H1 (cell line): ENCODE results near the gene EXOC3L1. TPM values are rescaled to one million over a fixed set of nuclear protein-coding genes. Genes with fewer than 3 reads are reported as not detected.

ENCODE experiments used
- CTCF ChIA-PET: fragments of 300-600 bp; sonication (Branson Sonifier 250); formaldehyde crosslinking; loops from one replicate; lab custom pipeline; 2021; ENCODE audit not compliant: partially characterized antibody; lab: Charles Lee
- POLR2A ChIA-PET: fragments of 300-600 bp; sonication (Branson Sonifier 250); formaldehyde crosslinking; loops from one replicate; lab custom pipeline; 2021; ENCODE audit warnings: inconsistent platforms; ENCODE audit not compliant: partially characterized antibody; lab: Charles Lee
- DNase-seq, 2 experiments: peaks; one replicate each; pipeline versions ENCODE4 v3.0.0 to v3.0.0-alpha.2; 2010 to 2022; ENCODE audit warnings: low spot score in 2 of 2, low read depth in 1 of 2, mixed read lengths in 1 of 2
- FAIRE-seq: peaks from 2 replicates; lab custom pipeline; 2011; peaks lifted over from hg19 to GRCh38; lab: Jason Lieb, UNC
- H2AFZ ChIP-seq: 2 replicates; pipeline ENCODE4 v1.8.1; 2012; ENCODE audit warnings: low read length, inconsistent platforms
- H2AK5ac ChIP-seq: 2 replicates; pipeline ENCODE4 v1.6.1; 2013; ENCODE audit warnings: low read depth, low read length
- H2BK120ac ChIP-seq: replicated peaks from 2 replicates; pipeline ENCODE3; 2013; ENCODE audit warnings: low read depth, low read length, inconsistent platforms
- H2BK12ac ChIP-seq: 2 replicates; pipeline ENCODE4 v1.6.1; 2013; ENCODE audit warnings: low read depth, low read length
- H2BK15ac ChIP-seq: 2 replicates; pipeline ENCODE4 v1.6.1; 2013; ENCODE audit warnings: low read length
- H2BK20ac ChIP-seq: 2 replicates; pipeline ENCODE4 v1.6.1; 2013; ENCODE audit warnings: low read length
- H2BK5ac ChIP-seq: 2 replicates; pipeline ENCODE4 v1.6.1; 2013; ENCODE audit warnings: low read depth, low read length
- H3K14ac ChIP-seq: 2 replicates; pipeline ENCODE4 v1.6.1; 2013; ENCODE audit warnings: inconsistent platforms; ENCODE audit not compliant: insufficient read length
- H3K18ac ChIP-seq: 2 replicates; pipeline ENCODE4 v1.6.1; 2013; ENCODE audit warnings: low read length; ENCODE audit errors: extremely low read depth
- H3K23ac ChIP-seq: 2 replicates; pipeline ENCODE4 v1.6.1; 2013; ENCODE audit warnings: inconsistent platforms; ENCODE audit not compliant: insufficient read length
- H3K23me2 ChIP-seq: 2 replicates; pipeline ENCODE4 v1.6.1; 2013; ENCODE audit warnings: low read depth, low read length
- H3K27ac ChIP-seq: 2 replicates; pipeline ENCODE4 v1.6.1; 2011; ENCODE audit warnings: low read depth, low read length, inconsistent platforms
- H3K27me3 ChIP-seq, 4 experiments: replicated peaks in 1 of 4; 1 replicate in 1 of 4; 2 replicates in 3 of 4; pipeline versions ENCODE4 v1.6.1 to v1.8.1; 2011 to 2013; ENCODE audit warnings: low read length in 3 of 4, mild to moderate bottlenecking in 3 of 4, inconsistent platforms in 2 of 4, mixed read lengths in 2 of 4, moderate library complexity in 1 of 4; ENCODE audit not compliant: control insufficient read depth in 3 of 4, insufficient read depth in 3 of 4; ENCODE audit errors: extremely low read depth in 1 of 4
- H3K36me3 ChIP-seq, 4 experiments: 2 replicates each; pipeline versions ENCODE4 v1.6.1 to v1.8.1; 2011 to 2013; ENCODE audit warnings: mild to moderate bottlenecking in 4 of 4, low read length in 3 of 4, moderate library complexity in 2 of 4, control low read depth in 1 of 4, inconsistent platforms in 1 of 4; ENCODE audit not compliant: insufficient read depth in 4 of 4, control insufficient read depth in 2 of 4
- H3K4ac ChIP-seq: replicated peaks from 2 replicates; pipeline ENCODE3; 2013; ENCODE audit warnings: low read length, low read depth, mixed read lengths, inconsistent platforms; ENCODE audit not compliant: insufficient read length
- H3K4me1 ChIP-seq, 4 experiments: replicated peaks in 1 of 4; 1 replicate in 1 of 4; 2 replicates in 3 of 4; pipeline versions ENCODE4 v1.6.1 to v1.8.1; 2011 to 2013; ENCODE audit warnings: low read length in 3 of 4, inconsistent platforms in 2 of 4, mixed read lengths in 1 of 4; ENCODE audit not compliant: insufficient read depth in 4 of 4, control insufficient read depth in 3 of 4
- H3K4me2 ChIP-seq, 2 experiments: 2 replicates each; pipeline versions ENCODE4 v1.6.1 to v1.8.1; 2011 to 2013; ENCODE audit warnings: low read depth in 2 of 2, low read length in 2 of 2, control low read depth in 1 of 2, inconsistent platforms in 1 of 2, mild to moderate bottlenecking in 1 of 2; ENCODE audit not compliant: insufficient read depth in 1 of 2
- H3K4me3 ChIP-seq, 4 experiments: fragments of 200-600, 300-600 bp in 1 of 4; sonication (generic), shearing (Covaris generic), sonication (Bioruptor Twin) in 1 of 4; 2 replicates each; pipeline versions ENCODE4 v1.5.1 to v1.8.1; 2011 to 2016; ENCODE audit warnings: low read length in 4 of 4, low read depth in 3 of 4, control low read depth in 2 of 4, inconsistent platforms in 2 of 4, mild to moderate bottlenecking in 2 of 4, mixed read lengths in 1 of 4, moderate library complexity in 1 of 4; ENCODE audit not compliant: insufficient read depth in 2 of 4; ENCODE audit errors: extremely low read depth in 1 of 4
- H3K56ac ChIP-seq: replicated peaks from 2 replicates; pipeline ENCODE3; 2013; ENCODE audit warnings: low read depth, mild to moderate bottlenecking, mixed read lengths, low read length, inconsistent platforms; ENCODE audit not compliant: insufficient read length
- H3K79me1 ChIP-seq: 2 replicates; pipeline ENCODE4 v1.6.1; 2013; ENCODE audit warnings: low read depth, low read length, control low read depth
- H3K79me2 ChIP-seq, 2 experiments: 2 replicates each; pipeline versions ENCODE4 v1.6.1 to v1.8.1; 2012 to 2013; ENCODE audit warnings: low read length in 2 of 2, mild to moderate bottlenecking in 2 of 2, inconsistent platforms in 1 of 2; ENCODE audit not compliant: insufficient read depth in 2 of 2, control insufficient read depth in 1 of 2
- H3K9ac ChIP-seq, 4 experiments: replicated peaks in 1 of 4; 1 replicate in 1 of 4; 2 replicates in 3 of 4; pipeline versions ENCODE4 v1.6.1 to v1.8.1; 2011 to 2013; ENCODE audit warnings: low read depth in 3 of 4, low read length in 3 of 4, control low read depth in 2 of 4, mild to moderate bottlenecking in 2 of 4, moderate library complexity in 2 of 4, inconsistent platforms in 1 of 4; ENCODE audit errors: extremely low read depth in 1 of 4
- H3K9me3 ChIP-seq, 2 experiments: 2 replicates each; pipeline versions ENCODE4 v1.6.1 to v1.8.1; 2012 to 2013; ENCODE audit warnings: mild to moderate bottlenecking in 2 of 2, moderate library complexity in 2 of 2, control low read depth in 1 of 2, inconsistent platforms in 1 of 2, low read depth in 1 of 2, low read length in 1 of 2, mixed read lengths in 1 of 2; ENCODE audit not compliant: insufficient read depth in 2 of 2
- H4K20me1 ChIP-seq, 2 experiments: replicated peaks in 1 of 2; 2 replicates each; pipeline versions ENCODE3 to v1.8.1; 2011 to 2013; ENCODE audit warnings: inconsistent platforms in 2 of 2, low read length in 2 of 2, mild to moderate bottlenecking in 1 of 2; ENCODE audit not compliant: insufficient read depth in 2 of 2, control insufficient read depth in 1 of 2
- H4K5ac ChIP-seq: 2 replicates; pipeline ENCODE4 v1.6.1; 2013; ENCODE audit warnings: low read length, low read depth, mixed read lengths, inconsistent platforms; ENCODE audit not compliant: insufficient read length
- H4K8ac ChIP-seq: 2 replicates; pipeline ENCODE4 v1.8.0; 2013; ENCODE audit warnings: mild to moderate bottlenecking, moderate library complexity, low read length, inconsistent platforms; ENCODE audit not compliant: insufficient read depth; ENCODE audit errors: extremely low read depth
- H4K91ac ChIP-seq: replicated peaks from 2 replicates; pipeline ENCODE3; 2013; ENCODE audit warnings: low read length, mixed read lengths, inconsistent platforms; ENCODE audit not compliant: insufficient read length
- CREB1 ChIP-seq: IDR thresholded peaks from 2 replicates; pipeline ENCODE4 v1.6.1; 2012; ENCODE audit warnings: inconsistent platforms
- CTCF ChIP-seq, 3 experiments: IDR thresholded peaks; 1 replicate in 2 of 3; 2 replicates in 1 of 3; pipeline versions ENCODE4 v1.5.1 to v1.6.1; 2011; ENCODE audit warnings: low read length in 3 of 3, mild to moderate bottlenecking in 3 of 3, inconsistent platforms in 2 of 3, low read depth in 1 of 3, moderate library complexity in 1 of 3; ENCODE audit not compliant: insufficient read depth in 1 of 3; ENCODE audit errors: control extremely low read depth in 1 of 3
- NRF1 ChIP-seq: IDR thresholded peaks from 2 replicates; pipeline ENCODE4 v1.6.1; 2011; ENCODE audit warnings: mild to moderate bottlenecking, low read depth, low read length, improper control_type of control experiment
- PHF8 ChIP-seq: fragments of 200-600 bp; sonication (generic); conservative IDR thresholded peaks from 2 replicates; pipeline ENCODE4 v1.7.1; 2012; ENCODE audit warnings: low read depth, mild to moderate bottlenecking, inconsistent platforms, low read length, moderate library complexity
- POU5F1 ChIP-seq: IDR thresholded peaks from 2 replicates; pipeline ENCODE4 v1.6.1; 2011; ENCODE audit warnings: low read depth, mild to moderate bottlenecking, low read length, moderate library complexity
- TAF7 ChIP-seq: optimal IDR thresholded peaks from 2 replicates; pipeline ENCODE3; 2011; ENCODE audit warnings: low read depth, mild to moderate bottlenecking, inconsistent platforms, low read length, moderate library complexity, borderline replicate concordance
- WGBS, 2 experiments: shearing (Covaris generic) in 1 of 2; methylation state at CpG; one replicate each; pipeline versions ENCODE4 v1.1.6 to v1.1.7; 2013 to 2015; ENCODE audit warnings: low lambda C conversion rate in 2 of 2, mixed read lengths in 2 of 2, inconsistent platforms in 1 of 2, low coverage in 1 of 2, missing lambda C conversion rate in 1 of 2; ENCODE audit not compliant: insufficient replicate concordance in 2 of 2, insufficient coverage in 1 of 2, insufficient read length in 1 of 2; ENCODE audit errors: extremely low coverage in 1 of 2, missing lambda C conversion rate in 1 of 2; 5-methylcytosine and 5-hydroxymethylcytosine counted together
- polyA plus RNA-seq, 7 experiments: library from polyadenylated mRNA; depleted of rRNA in 3 of 7; stranded (reverse) in 5 of 7; unstranded in 2 of 7; fragments of >200 nt in 5 of 7; fragments of 200-250 nt in 2 of 7; gene quantifications; 1 replicate in 5 of 7; 2 replicates in 1 of 7; 4 replicates in 1 of 7; pipeline versions ENCODE4 v1.2.1 to v1.2.3, GENCODE V29; 2011 to 2013; ENCODE audit warnings: missing spikeins in 2 of 7, mixed read lengths in 2 of 7
- total RNA-seq: library from RNA; stranded (reverse); fragmentation: NEBNext Ultra II Directional; extraction: Animal tissue kit (Norgen Biotek cat#: 25700); gene quantifications from 2 replicates; pipeline ENCODE4 v1.2.1, GENCODE V29; 2021
- TF ChIP-seq, protein P1 (sequence below): IDR thresholded peaks from 2 replicates; pipeline ENCODE4 v1.6.1; 2012; ENCODE audit warnings: inconsistent platforms

The EXOC3L1 gene
- total and polyA plus RNA-seq, 2 of the 8 experiments (the other 6 are each of a cell fraction or from before 2014, with no cell fraction given), result 1.3 TPM

GRCh38 chr16:67173808-67174705 is 15.9 kb downstream of the EXOC3L1 start:
- Histone ChIP-seq H2BK5ac (0 out of 2 replicates have a peak overlapping the region, but pooled peaks have one; percentile 63), H2BK120ac (no peak overlapping the region), H3K4me1 (peaks cover 0 to 40% (median 30%) of the 10 kb centered on the region in 4 experiments; a peak in 6 of 7 replicates), H2AFZ (peak overlapping the region; percentile 73; the same call in 1 of the 2 replicates), H3K27ac (no peak overlapping the region), H2BK20ac (no peak overlapping the region), H3K9me3 (no peaks in the 10 kb centered on the region), H3K56ac (no peak overlapping the region), H3K9ac (no peak overlapping the region), H3K79me1 (peaks cover 2% of the 10 kb centered on the region; the same call in 1 of the 2 replicates), H3K23ac (no peak overlapping the region), H3K4ac (no peak overlapping the region), H4K91ac (peak overlapping the region; percentile 47), H3K79me2 (no peaks in the 10 kb centered on the region), H3K14ac (no peak overlapping the region), H3K27me3 (peaks cover 50 to 90% (median 86%) of the 10 kb centered on the region in 4 experiments), H3K4me3 (peak overlapping the region; percentile 27 to 57 (median 34)), H3K36me3 (no peaks in the 10 kb centered on the region), H3K23me2 (peaks cover 29% of the 10 kb centered on the region), H2AK5ac (no peak overlapping the region), H3K18ac (peak overlapping the region; percentile 24; the same call in 1 of the 2 replicates), H4K5ac (no peak overlapping the region), H4K8ac (peak overlapping the region; percentile 75), H3K4me2 (peak overlapping the region; percentile 71 to 92), H4K20me1 (peaks cover 7 to 20% of the 10 kb centered on the region in 2 experiments), H2BK12ac (no peak overlapping the region; the same call in 1 of the 2 replicates), H2BK15ac (no peak overlapping the region; the same call in 1 of the 2 replicates)
- ChIA-PET CTCF (interaction anchor here (0.7 to 19.3 kb wide), 12 partner anchors 8 to 249 kb away, joined by 3 to 291 read pairs (median 4); partner anchors contain the start of genes B3GNT9, EXOC3L1, FBXL8 and HSF4), POLR2A (interaction anchor here (1.0 to 7.3 kb wide), 8 partner anchors 9 to 25 kb away, joined by 3 to 59 read pairs (median 6); partner anchors contain the start of genes B3GNT9, EXOC3L1, FBXL8 and HSF4)
- FAIRE-seq (no peak), DNase-seq (peak in 1 of 2 experiments; percentile 78)
- 4% methylated on average over 61 of the region's 71 CpGs; no CpG with 5 or more reads in 1 of the 2 experiments for WGBS, 2 experiments
- no peak for TF ChIP-seq POU5F1
- TF ChIP-seq NRF1, result no peak
- TF ChIP-seq CREB1, result no peak; the same call in 1 of the 2 replicates
- TF ChIP-seq TAF7, result no peak
- no peak for TF ChIP-seq PHF8
- TF ChIP-seq, protein P1, sequence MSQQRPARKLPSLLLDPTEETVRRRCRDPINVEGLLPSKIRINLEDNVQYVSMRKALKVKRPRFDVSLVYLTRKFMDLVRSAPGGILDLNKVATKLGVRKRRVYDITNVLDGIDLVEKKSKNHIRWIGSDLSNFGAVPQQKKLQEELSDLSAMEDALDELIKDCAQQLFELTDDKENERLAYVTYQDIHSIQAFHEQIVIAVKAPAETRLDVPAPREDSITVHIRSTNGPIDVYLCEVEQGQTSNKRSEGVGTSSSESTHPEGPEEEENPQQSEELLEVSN, result peak; percentile 85
- TF ChIP-seq CTCF (IDR thresholded peaks at IDR 0.05; ENCODE audit: control extremely low read depth in 1 of 3, insufficient read depth in 1 of 3, low read depth in 1 of 3, low read length in 3 of 3), result peak in 2 of 3 experiments; percentile 14 to 15; a peak in 2 of 4 replicates
